ENCODE results near the gene TRPV3. TPM values are rescaled to one million over a fixed set of nuclear protein-coding genes. Genes with fewer than 3 reads are reported as not detected.
"Not testable (repeated sequence)": the region's sequence is repeated elsewhere in the genome, so short reads cannot be mapped to it uniquely, and the experiment has no call there.

TRPV3 gene
- total RNA-seq, 4 donors from 2014 or later: 5.0 to 39.1 (median 16.5) TPM

- no peak overlapping the region for H3K27ac ChIP-seq
- H3K4me1 ChIP-seq: no peaks in the 10 kb centered on the region
- DNase-seq: no peak
- peaks cover 0 to 63% (median 0%) of the 10 kb centered on the region in 3 donors for H3K36me3 ChIP-seq
- no peak for TF ChIP-seq CTCF (IDR thresholded peaks at IDR 0.05)
- no peaks in the 10 kb centered on the region for H3K27me3 ChIP-seq
- no peaks in the 10 kb centered on the region for H3K9me3 ChIP-seq
- no peak overlapping the region for H3K4me3 ChIP-seq
Measured at GRCh38 chr17:3583456-3583855, 25.8 kb upstream of the TRPV3 start.

GRCh38 chr17:3582915-3583314 lies 25.3 kb upstream of the TRPV3 start:
- Histone ChIP-seq H3K36me3 (peaks cover 0 to 58% (median 0%) of the 10 kb centered on the region in 3 donors), H3K27me3 (no peaks in the 10 kb centered on the region), H3K27ac (no peak overlapping the region), H3K9me3 (no peaks in the 10 kb centered on the region), H3K4me1 (no peaks in the 10 kb centered on the region), H3K4me3 (no peak overlapping the region)
- no peak for TF ChIP-seq CTCF (IDR thresholded peaks at IDR 0.05)
- TF ChIP-seq POLR2A (IDR thresholded peaks at IDR 0.05): no peak
- no peak for DNase-seq

GRCh38 chr17:3578667-3579066 lies 21.1 kb upstream of the TRPV3 start:
- not testable (repeated sequence) for H3K27ac ChIP-seq, H3K9me3 ChIP-seq, H3K4me3 ChIP-seq, H3K4me1 ChIP-seq, H3K27me3 ChIP-seq, DNase-seq
- peaks cover 0 to 34% (median 0%) of the 10 kb centered on the region in 3 donors for H3K36me3 ChIP-seq

- Histone ChIP-seq H3K9me3 (no peaks in the 10 kb centered on the region), H3K36me3 (peaks cover 0 to 36% (median 0%) of the 10 kb centered on the region in 3 donors), H3K4me3 (no peak overlapping the region), H3K27ac (no peak overlapping the region), H3K27me3 (no peaks in the 10 kb centered on the region), H3K4me1 (no peaks in the 10 kb centered on the region)
- DNase-seq: no peak
- TF ChIP-seq POLR2A (IDR thresholded peaks at IDR 0.05): no peak
- no peak for TF ChIP-seq CTCF (IDR thresholded peaks at IDR 0.05)
Measured at GRCh38 chr17:3576970-3577369, 19.4 kb upstream of the TRPV3 start.

- H3K36me3 ChIP-seq: peaks cover 0 to 48% (median 0%) of the 10 kb centered on the region in 3 donors
Measured at GRCh38 chr17:3575511-3575910, 17.9 kb upstream of the TRPV3 start.

GRCh38 chr17:3574231-3574630 lies 16.6 kb upstream of the TRPV3 start:
- TF ChIP-seq POLR2A (IDR thresholded peaks at IDR 0.05) (no peak), CTCF (IDR thresholded peaks at IDR 0.05) (no peak)
- Histone ChIP-seq H3K4me1 (no peaks in the 10 kb centered on the region), H3K36me3 (peaks cover 0 to 44% (median 0%) of the 10 kb centered on the region in 3 donors), H3K27ac (no peak overlapping the region), H3K4me3 (no peak overlapping the region), H3K27me3 (no peaks in the 10 kb centered on the region), H3K9me3 (no peaks in the 10 kb centered on the region)
- DNase-seq: no peak

More at GRCh38 chr17:3575511-3575910, 17.9 kb upstream of the TRPV3 start:
- no peak for DNase-seq
- Histone ChIP-seq H3K27ac (no peak overlapping the region), H3K4me1 (no peaks in the 10 kb centered on the region), H3K27me3 (no peaks in the 10 kb centered on the region), H3K9me3 (no peaks in the 10 kb centered on the region), H3K4me3 (no peak overlapping the region)
- TF ChIP-seq CTCF (IDR thresholded peaks at IDR 0.05) (no peak), POLR2A (IDR thresholded peaks at IDR 0.05) (no peak)

Data from Peyer's patch (tissue), 4 donors.